Keratinocyte (primary cell): ENCODE data around the gene CER1.

ENCODE experiments used
- CTCF ChIP-seq, 3 experiments: IDR thresholded peaks in 1 of 3; conservative IDR thresholded peaks in 1 of 3; optimal IDR thresholded peaks in 1 of 3; 2 replicates in 2 of 3; 3 replicates in 1 of 3; pipeline versions ENCODE3 to v1.5.1; 2011; ENCODE audit warnings: low read length in 3 of 3, mild to moderate bottlenecking in 3 of 3, moderate library complexity in 2 of 3, control low read depth in 1 of 3, inconsistent platforms in 1 of 3; ENCODE audit not compliant: insufficient read depth in 2 of 3; ENCODE audit errors: extremely low read depth in 1 of 3
- EZH2 ChIP-seq: IDR thresholded peaks from one replicate; pipeline ENCODE4 v1.6.1; 2012; ENCODE audit warnings: inconsistent platforms, mild to moderate bottlenecking, low read length, moderate library complexity

- TF ChIP-seq CTCF (optimal IDR thresholded peaks at IDR 0.05 in 1 of 3, IDR thresholded peaks at IDR 0.05 in 1 of 3, conservative IDR thresholded peaks at IDR 0.05 in 1 of 3; ENCODE audit: extremely low read depth in 1 of 3, insufficient read depth in 2 of 3, low read length in 3 of 3) (no peak), EZH2 (no peak)
These were observed 45.1 kb downstream of the CER1 start for GRCh38 chr9:14677396-14677795.
